ENCODE results near the gene RETN. TPM values are rescaled to one million over a fixed set of nuclear protein-coding genes. Genes with fewer than 3 reads are reported as not detected.

RETN gene
- total RNA-seq, 3 donors from 2014 or later (not counting 1 experiment from before 2014, with no cell fraction given): 3.8 TPM; not detected in 2

GRCh38 chr19:7622933-7623685 is 45.7 kb upstream of the RETN start:
- intact Hi-C loops (cut with micrococcal nuclease): no loop called here
- no peak for DNase-seq
- peaks cover 1 to 27% of the 10 kb centered on the region in 2 donors for H3K4me1 Mint-ChIP-seq
- Histone ChIP-seq H3K27me3 (ENCODE audit: control insufficient read depth, insufficient read depth, low read length) (no peaks in the 10 kb centered on the region), H3K27ac (ENCODE audit: low read length) (no peak overlapping the region), H3K36me3 (ENCODE audit: control insufficient read depth, insufficient read depth, low read length) (peaks cover 64% of the 10 kb centered on the region), H3K9me3 (ENCODE audit: control insufficient read depth, insufficient read depth, low read length) (no peaks in the 10 kb centered on the region), H3K4me3 (ENCODE audit: low read length) (no peak overlapping the region), H3K4me1 (ENCODE audit: control insufficient read depth, insufficient read depth, low read length) (peaks cover 6% of the 10 kb centered on the region)
- ATAC-seq: peak in 2 of 3 donors; percentile 32 to 44
- no peak overlapping the region for H3K4me3 Mint-ChIP-seq
- H3K9me3 Mint-ChIP-seq: no peaks in the 10 kb centered on the region
- H3K27ac Mint-ChIP-seq: peak overlapping the region in 1 of 2 donors; percentile 23
- 94% methylated on average over 16 of the region's 16 CpGs for WGBS (ENCODE audit: insufficient coverage)
- H3K27me3 Mint-ChIP-seq (ENCODE audit: low read depth in 2 of 2): no peaks in the 10 kb centered on the region
- no peak for TF ChIP-seq CTCF (IDR thresholded peaks at IDR 0.05)
- no peaks in the 10 kb centered on the region for H3K36me3 Mint-ChIP-seq

- Mint-ChIP-seq H3K36me3 (no peaks in the 10 kb centered on the region), H3K4me3 (no peak overlapping the region), H3K9me3 (no peaks in the 10 kb centered on the region), H3K27me3 (ENCODE audit: low read depth in 2 of 2) (no peaks in the 10 kb centered on the region), H3K4me1 (peaks cover 10 to 28% of the 10 kb centered on the region in 2 donors), H3K27ac (no peak overlapping the region)
- Histone ChIP-seq H3K4me3 (ENCODE audit: low read length) (no peak overlapping the region), H3K27ac (ENCODE audit: low read length) (no peak overlapping the region), H3K4me1 (ENCODE audit: control insufficient read depth, insufficient read depth, low read length) (peaks cover 15% of the 10 kb centered on the region), H3K36me3 (ENCODE audit: control insufficient read depth, insufficient read depth, low read length) (peaks cover 62% of the 10 kb centered on the region), H3K9me3 (ENCODE audit: control insufficient read depth, insufficient read depth, low read length) (no peaks in the 10 kb centered on the region), H3K27me3 (ENCODE audit: control insufficient read depth, insufficient read depth, low read length) (no peaks in the 10 kb centered on the region)
- DNase-seq (no peak), ATAC-seq (peak in 1 of 3 donors; percentile 5)
- no peak for TF ChIP-seq CTCF (IDR thresholded peaks at IDR 0.05)
- 97% methylated on average over 39 of the region's 39 CpGs for WGBS (ENCODE audit: insufficient coverage)
- intact Hi-C loops (cut with micrococcal nuclease): no loop called here
Measured at GRCh38 chr19:7623725-7624603, 44.9 kb upstream of the RETN start.

GRCh38 chr19:7624810-7625209 is 44.0 kb upstream of the RETN start:
- no peak overlapping the region for H3K4me3 Mint-ChIP-seq
- no peaks in the 10 kb centered on the region for H3K9me3 Mint-ChIP-seq
- no peak for TF ChIP-seq CTCF (IDR thresholded peaks at IDR 0.05)
- Histone ChIP-seq H3K27me3 (ENCODE audit: control insufficient read depth, insufficient read depth, low read length) (no peaks in the 10 kb centered on the region), H3K27ac (ENCODE audit: low read length) (no peak overlapping the region), H3K9me3 (ENCODE audit: control insufficient read depth, insufficient read depth, low read length) (no peaks in the 10 kb centered on the region), H3K4me1 (ENCODE audit: control insufficient read depth, insufficient read depth, low read length) (peaks cover 17% of the 10 kb centered on the region), H3K4me3 (ENCODE audit: low read length) (no peak overlapping the region), H3K36me3 (ENCODE audit: control insufficient read depth, insufficient read depth, low read length) (peaks cover 56% of the 10 kb centered on the region)
- intact Hi-C loops (cut with micrococcal nuclease): no loop called here
- H3K36me3 Mint-ChIP-seq: no peaks in the 10 kb centered on the region
- 96% methylated on average over 17 of the region's 17 CpGs for WGBS (ENCODE audit: insufficient coverage)
- DNase-seq (no peak), ATAC-seq (no peak)
- H3K4me1 Mint-ChIP-seq: peaks cover 18 to 37% of the 10 kb centered on the region in 2 donors
- H3K27me3 Mint-ChIP-seq (ENCODE audit: low read depth in 2 of 2): no peaks in the 10 kb centered on the region
- H3K27ac Mint-ChIP-seq: no peak overlapping the region
